ENCODE results near the gene RRH.

GRCh38 chr4:109875106-109875505 lies 47.3 kb downstream of the RRH start:
- no peak for TF ChIP-seq E2F1 (CRISPR knock-in tag; IDR thresholded peaks at IDR 0.05)
- no peak for TF ChIP-seq E2F4 (CRISPR knock-in tag; IDR thresholded peaks at IDR 0.05; ENCODE audit: borderline replicate concordance, low read depth)
- TF ChIP-seq, protein P1, sequence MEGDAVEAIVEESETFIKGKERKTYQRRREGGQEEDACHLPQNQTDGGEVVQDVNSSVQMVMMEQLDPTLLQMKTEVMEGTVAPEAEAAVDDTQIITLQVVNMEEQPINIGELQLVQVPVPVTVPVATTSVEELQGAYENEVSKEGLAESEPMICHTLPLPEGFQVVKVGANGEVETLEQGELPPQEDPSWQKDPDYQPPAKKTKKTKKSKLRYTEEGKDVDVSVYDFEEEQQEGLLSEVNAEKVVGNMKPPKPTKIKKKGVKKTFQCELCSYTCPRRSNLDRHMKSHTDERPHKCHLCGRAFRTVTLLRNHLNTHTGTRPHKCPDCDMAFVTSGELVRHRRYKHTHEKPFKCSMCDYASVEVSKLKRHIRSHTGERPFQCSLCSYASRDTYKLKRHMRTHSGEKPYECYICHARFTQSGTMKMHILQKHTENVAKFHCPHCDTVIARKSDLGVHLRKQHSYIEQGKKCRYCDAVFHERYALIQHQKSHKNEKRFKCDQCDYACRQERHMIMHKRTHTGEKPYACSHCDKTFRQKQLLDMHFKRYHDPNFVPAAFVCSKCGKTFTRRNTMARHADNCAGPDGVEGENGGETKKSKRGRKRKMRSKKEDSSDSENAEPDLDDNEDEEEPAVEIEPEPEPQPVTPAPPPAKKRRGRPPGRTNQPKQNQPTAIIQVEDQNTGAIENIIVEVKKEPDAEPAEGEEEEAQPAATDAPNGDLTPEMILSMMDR (IDR thresholded peaks at IDR 0.05): no peak
- TF ChIP-seq TCF7 (CRISPR knock-in tag; IDR thresholded peaks at IDR 0.05; ENCODE audit: low read depth): no peak
- no peak for TF ChIP-seq CREB1 (CRISPR knock-in tag; IDR thresholded peaks at IDR 0.05)
- TF ChIP-seq NR2C2 (CRISPR knock-in tag; IDR thresholded peaks at IDR 0.05): no peak
- TF ChIP-seq SP1 (CRISPR knock-in tag; conservative IDR thresholded peaks at IDR 0.05): no peak
- no peak for TF ChIP-seq RELA (CRISPR knock-in tag; IDR thresholded peaks at IDR 0.05; ENCODE audit: borderline replicate concordance)
